Liver (tissue), 9 donors: ENCODE measurements around the gene TLL2. TPM values are rescaled to one million over a fixed set of nuclear protein-coding genes. Genes with fewer than 3 reads are reported as not detected.

Experiments used
- DNase-seq: peaks from one replicate; pipeline ENCODE4 v3.0.0-alpha.2; 2017; ENCODE audit warnings: low spot score
- H3K27ac ChIP-seq, 2 donors: one replicate each; pipeline ENCODE4 v1.7.0; 2013; ENCODE audit warnings: inconsistent platforms in 2 of 2, low read length in 2 of 2, control low read depth in 1 of 2, low read depth in 1 of 2, mild to moderate bottlenecking in 1 of 2
- H3K27me3 ChIP-seq, 4 donors: one replicate each; pipeline versions ENCODE4 v1.6.1 to v1.7.0; 2013; ENCODE audit warnings: low read length in 3 of 4, inconsistent platforms in 1 of 4, mild to moderate bottlenecking in 1 of 4, moderate library complexity in 1 of 4; ENCODE audit not compliant: control insufficient read depth in 4 of 4, insufficient read depth in 4 of 4
- H3K36me3 ChIP-seq, 4 donors: one replicate each; pipeline versions ENCODE4 v1.6.1 to v1.7.0; 2013; ENCODE audit warnings: low read length in 3 of 4, mild to moderate bottlenecking in 3 of 4, low read depth in 1 of 4, moderate library complexity in 1 of 4; ENCODE audit not compliant: control insufficient read depth in 4 of 4, insufficient read depth in 3 of 4
- H3K4me1 ChIP-seq, 4 donors: one replicate each; pipeline versions ENCODE4 v1.6.1 to v1.7.0; 2013; ENCODE audit warnings: low read length in 3 of 4, mild to moderate bottlenecking in 3 of 4, moderate library complexity in 1 of 4; ENCODE audit not compliant: control insufficient read depth in 4 of 4, insufficient read depth in 4 of 4
- H3K4me3 ChIP-seq, 3 donors: one replicate each; pipeline versions ENCODE4 v1.6.1 to v1.7.0; 2013; ENCODE audit warnings: low read length in 3 of 3, control low read depth in 1 of 3, low read depth in 1 of 3, mild to moderate bottlenecking in 1 of 3
- H3K9ac ChIP-seq, 2 donors: one replicate each; pipeline ENCODE4 v1.7.0; 2013; ENCODE audit warnings: low read length in 2 of 2, mild to moderate bottlenecking in 2 of 2, moderate library complexity in 2 of 2, control low read depth in 1 of 2, low read depth in 1 of 2
- H3K9me3 ChIP-seq, 4 donors: one replicate each; pipeline versions ENCODE4 v1.6.1 to v1.7.0; 2013; ENCODE audit warnings: low read length in 3 of 4; ENCODE audit not compliant: control insufficient read depth in 4 of 4
- CTCF ChIP-seq: fragments of 150-350 bp; IDR thresholded peaks from 2 replicates; pipeline ENCODE4 v1.5.1; 2017; ENCODE audit warnings: improper control_type of control experiment, low read depth, low read length; ENCODE audit not compliant: missing input control
- EGR1 ChIP-seq, 2 donors: IDR thresholded peaks; 2 replicates each; pipeline ENCODE4 v1.6.1; 2016 to 2018; ENCODE audit warnings: antibody characterized with exemption in 2 of 2, low read depth in 2 of 2
- FOXA1 ChIP-seq: IDR thresholded peaks from 2 replicates; pipeline ENCODE4 v1.6.1; 2016; ENCODE audit warnings: antibody characterized with exemption
- FOXA2 ChIP-seq: IDR thresholded peaks from 2 replicates; pipeline ENCODE4 v1.6.1; 2016; ENCODE audit warnings: antibody characterized with exemption
- GABPA ChIP-seq, 2 donors: IDR thresholded peaks in 1 of 2; conservative IDR thresholded peaks in 1 of 2; 2 replicates each; pipeline ENCODE4 v1.6.1; 2016; ENCODE audit warnings: antibody characterized with exemption in 2 of 2, mild to moderate bottlenecking in 1 of 2, moderate library complexity in 1 of 2
- HNF4A ChIP-seq, 2 donors: conservative IDR thresholded peaks; 2 replicates each; pipeline ENCODE4 v1.6.1; 2016; ENCODE audit warnings: antibody characterized with exemption in 2 of 2, mild to moderate bottlenecking in 2 of 2
- HNF4G ChIP-seq: IDR thresholded peaks from 2 replicates; pipeline ENCODE4 v1.6.1; 2016; ENCODE audit warnings: antibody characterized with exemption
- MAX ChIP-seq: IDR thresholded peaks from 2 replicates; pipeline ENCODE4 v1.6.1; 2016; ENCODE audit warnings: antibody characterized with exemption
- NR2F2 ChIP-seq: IDR thresholded peaks from 2 replicates; pipeline ENCODE4 v1.6.1; 2016; ENCODE audit warnings: antibody characterized with exemption
- RAD21 ChIP-seq, 2 donors: IDR thresholded peaks; 2 replicates each; pipeline ENCODE4 v1.6.1; 2016; ENCODE audit warnings: antibody characterized with exemption in 2 of 2, mild to moderate bottlenecking in 2 of 2
- REST ChIP-seq: IDR thresholded peaks from 2 replicates; pipeline ENCODE4 v1.6.1; 2016; ENCODE audit warnings: antibody characterized with exemption, mild to moderate bottlenecking
- RXRA ChIP-seq, 2 donors: IDR thresholded peaks; 2 replicates each; pipeline ENCODE4 v1.6.1; 2017 to 2018; ENCODE audit warnings: antibody characterized with exemption in 2 of 2, mild to moderate bottlenecking in 1 of 2
- ZBTB33 ChIP-seq: IDR thresholded peaks from 2 replicates; pipeline ENCODE4 v1.6.1; 2016; ENCODE audit warnings: antibody characterized with exemption
- WGBS: extraction: QIAGEN DNeasy Blood & Tissue Kit; methylation state at CpG from one replicate; pipeline ENCODE4 v1.1.7; 2013; 5-methylcytosine and 5-hydroxymethylcytosine counted together
- polyA plus RNA-seq, 2 donors: library from polyadenylated mRNA; stranded (reverse) in 1 of 2; unstranded in 1 of 2; fragments of 200-250 nt in 1 of 2; fragments of >200 nt in 1 of 2; fragmentation: Nextera tagmentation in 1 of 2; extraction: Ambion mirVana in 1 of 2; gene quantifications; one replicate each; pipeline versions ENCODE4 v1.2.1 to v1.2.3, GENCODE V29; 2013 to 2015
- total RNA-seq, 2 donors: library from RNA; depleted of rRNA; stranded (reverse); fragments of >200 nt; gene quantifications; one replicate each; pipeline ENCODE4 v1.2.3, GENCODE V29; 2014
- donor health status: healthy.
- donor health status: healthy.
- donor health status: healthy.
- donor health status: healthy.
- donor health status: healthy.

The TLL2 gene
- total and polyA plus RNA-seq, 4 donors: 0.06 to 0.19 (median 0.08) TPM; not detected in 1

GRCh38 chr10:96507044-96507443, 6.7 kb downstream of the TLL2 start:
- TF ChIP-seq GABPA (IDR thresholded peaks at IDR 0.05 in 1 of 2, conservative IDR thresholded peaks at IDR 0.05 in 1 of 2) (no peak), RAD21 (IDR thresholded peaks at IDR 0.05) (no peak), FOXA1 (no peak), EGR1 (IDR thresholded peaks at IDR 0.05; ENCODE audit: low read depth in 2 of 2) (no peak), HNF4G (no peak), HNF4A (conservative IDR thresholded peaks at IDR 0.05) (no peak)
- Histone ChIP-seq H3K27me3 (no peaks in the 10 kb centered on the region), H3K9me3 (no peaks in the 10 kb centered on the region), H3K4me1 (no peaks in the 10 kb centered on the region), H3K4me3 (no peak overlapping the region), H3K36me3 (no peaks in the 10 kb centered on the region), H3K9ac (no peak overlapping the region), H3K27ac (no peak overlapping the region)
- WGBS: 80% methylated on average over 2 of the region's 2 CpGs
- no peak for DNase-seq

- no peak overlapping the region for H3K9ac ChIP-seq
- H3K27ac ChIP-seq: no peak overlapping the region
- no peaks in the 10 kb centered on the region for H3K36me3 ChIP-seq
- no peak for TF ChIP-seq ZBTB33
- TF ChIP-seq CTCF: no peak
- no peak for TF ChIP-seq FOXA2
- no peak for TF ChIP-seq NR2F2
- TF ChIP-seq HNF4A (conservative IDR thresholded peaks at IDR 0.05): no peak
- no peak for DNase-seq
- no peaks in the 10 kb centered on the region for H3K4me1 ChIP-seq
- no peaks in the 10 kb centered on the region for H3K9me3 ChIP-seq
- no peak overlapping the region for H3K4me3 ChIP-seq
- 75% methylated on average over 12 of the region's 12 CpGs for WGBS
- H3K27me3 ChIP-seq: no peaks in the 10 kb centered on the region
These were observed 8.3 kb downstream of the TLL2 start for GRCh38 chr10:96505150-96506136.

- WGBS: 90% methylated on average over 7 of the region's 7 CpGs
- no peak for TF ChIP-seq FOXA1
- TF ChIP-seq FOXA2: no peak
- no peak for TF ChIP-seq GABPA (IDR thresholded peaks at IDR 0.05 in 1 of 2, conservative IDR thresholded peaks at IDR 0.05 in 1 of 2)
- no peak for TF ChIP-seq ZBTB33
- no peak for TF ChIP-seq HNF4G
- TF ChIP-seq NR2F2: no peak
- no peak for TF ChIP-seq RAD21 (IDR thresholded peaks at IDR 0.05)
- no peak for TF ChIP-seq HNF4A (conservative IDR thresholded peaks at IDR 0.05)
- no peak for TF ChIP-seq RXRA (IDR thresholded peaks at IDR 0.05)
- TF ChIP-seq REST: no peak
- TF ChIP-seq MAX: no peak
These were observed 11.0 kb downstream of the TLL2 start for GRCh38 chr10:96502561-96503282.

More at GRCh38 chr10:96502561-96503282, 11.0 kb downstream of the TLL2 start:
- Histone ChIP-seq H3K27me3 (no peaks in the 10 kb centered on the region), H3K36me3 (no peaks in the 10 kb centered on the region), H3K9ac (no peak overlapping the region), H3K27ac (no peak overlapping the region), H3K4me1 (no peaks in the 10 kb centered on the region), H3K9me3 (no peaks in the 10 kb centered on the region), H3K4me3 (no peak overlapping the region)
- DNase-seq: no peak
